NCI-H748 treated with DMSO at 0.1 percent for 48 hours (cell line): Measurements from ENCODE around the gene DCBLD1.
A peak's percentile ranks its signal among the peaks of the same experiment; 100 is the strongest.

Source experiments
- DNase-seq: peaks from one replicate; lab custom pipeline; 2025; lab: John Stamatoyannopoulos, UW

DCBLD1 gene

DNA sequence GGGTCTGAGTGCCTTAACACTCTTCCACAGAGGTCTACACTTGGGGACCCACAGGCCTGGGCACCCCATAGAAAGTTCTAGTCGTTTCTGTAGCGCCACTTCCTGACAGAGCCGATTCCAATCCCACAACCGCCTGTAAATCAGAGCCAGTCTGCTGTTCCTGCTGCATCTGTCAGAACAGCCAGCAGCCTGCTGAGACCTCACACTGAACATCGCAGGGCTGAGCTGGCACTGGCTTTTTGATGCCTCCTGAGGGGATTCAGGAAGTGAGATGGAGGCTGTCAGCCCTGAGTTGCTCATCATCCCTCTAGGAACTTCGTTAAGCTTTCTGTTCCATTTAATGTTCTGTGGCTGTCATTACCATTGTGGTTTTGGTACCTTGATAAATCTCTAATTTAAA, 48.9 kb downstream of the DCBLD1 start:
- DNase-seq, result no peak

DNA sequence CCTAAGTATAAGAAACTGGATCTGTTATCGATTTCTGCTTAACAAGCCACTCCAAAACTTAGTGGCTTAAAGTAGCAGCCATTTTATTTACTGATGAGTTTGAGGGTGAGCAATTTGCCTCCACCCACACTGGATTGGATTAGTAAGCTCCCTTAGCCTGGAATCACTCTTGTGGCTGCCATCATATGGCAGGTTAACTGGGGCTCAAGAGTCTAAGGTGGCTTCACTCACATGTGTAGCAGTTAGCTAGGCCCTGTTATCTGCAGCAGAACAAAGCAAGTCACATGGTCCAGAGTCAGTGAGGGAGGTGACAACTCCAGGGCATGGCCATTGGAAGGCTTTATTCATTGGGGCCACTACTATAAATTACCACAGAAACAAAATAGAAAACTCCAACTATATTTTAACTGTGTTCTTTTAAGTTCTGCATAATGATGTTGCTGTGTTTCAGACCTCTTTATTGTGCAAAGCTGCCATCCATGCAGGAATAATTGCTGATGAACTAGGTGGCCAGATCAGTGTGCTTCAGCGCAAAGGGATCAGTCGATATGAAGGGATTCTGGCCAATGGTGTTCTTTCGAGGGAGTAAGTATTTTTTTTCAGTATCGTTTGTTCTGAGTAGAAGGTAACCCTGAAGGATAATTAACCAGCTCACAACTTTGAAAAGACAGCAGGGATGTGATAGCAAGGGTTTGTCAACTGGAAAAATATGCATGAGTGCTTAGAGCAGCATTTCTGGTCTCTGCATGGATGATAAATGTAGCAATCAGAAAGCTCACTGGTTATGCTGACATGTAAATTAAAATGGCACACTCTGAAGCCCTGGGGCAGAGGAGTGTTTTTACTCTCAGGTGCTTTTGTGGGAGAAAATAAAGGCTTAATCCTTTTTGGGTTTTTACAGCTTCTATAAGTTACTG, 49.6 kb downstream of the DCBLD1 start:
- DNase-seq, result no peak

- DNase-seq, result no peak
Measured at GRCh38 chr6:117533775-117534174, 51.3 kb downstream of the DCBLD1 start.

- DNase-seq, result no peak
Measured at GRCh38 chr6:117534974-117535373, 52.5 kb downstream of the DCBLD1 start.

DNA sequence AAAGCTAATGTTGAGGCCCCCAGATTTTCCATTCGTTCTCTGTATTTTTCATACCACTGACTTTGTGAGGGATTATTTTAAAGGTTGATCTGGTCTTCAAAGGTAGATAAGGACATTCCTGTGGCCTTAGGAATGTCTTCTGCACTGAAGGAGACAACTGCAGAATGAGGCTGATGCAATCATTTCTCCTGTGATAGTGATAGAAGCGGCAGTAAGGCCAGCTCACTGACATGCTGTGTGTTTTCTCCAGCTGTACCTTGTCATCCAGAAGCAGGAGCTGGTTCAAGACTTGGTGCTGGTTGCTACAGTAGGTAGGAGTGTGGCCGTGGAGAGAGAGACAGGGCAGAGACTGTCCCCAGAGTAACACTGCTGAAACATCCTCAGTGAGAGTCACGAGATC, 53.8 kb downstream of the DCBLD1 start:
- no peak for DNase-seq

DNA sequence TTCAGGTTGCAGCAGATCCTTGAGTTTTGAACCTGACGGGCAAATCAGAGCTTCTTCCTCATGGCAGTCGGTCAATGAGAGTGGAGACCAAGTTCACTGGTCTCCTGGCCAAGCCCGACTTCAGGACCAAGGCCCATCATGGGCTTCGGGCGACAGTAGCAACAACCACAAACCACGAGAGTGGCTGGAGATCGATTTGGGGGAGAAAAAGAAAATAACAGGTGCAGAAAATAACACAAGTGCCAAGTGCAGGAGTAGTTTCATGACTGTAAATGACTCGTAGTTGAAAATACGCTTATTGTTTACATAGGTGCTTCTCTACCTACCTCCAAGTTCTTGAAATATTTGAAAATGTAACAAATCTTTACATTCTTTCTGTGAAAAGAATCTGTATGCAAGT, 56.1 kb downstream of the DCBLD1 start:
- DNase-seq, result no peak

GRCh38 chr6:117540670-117541069, 58.2 kb downstream of the DCBLD1 start:
- no peak for DNase-seq

GRCh38 chr6:117542493-117542892, 60.0 kb downstream of the DCBLD1 start:
- DNase-seq, result no peak

DNA sequence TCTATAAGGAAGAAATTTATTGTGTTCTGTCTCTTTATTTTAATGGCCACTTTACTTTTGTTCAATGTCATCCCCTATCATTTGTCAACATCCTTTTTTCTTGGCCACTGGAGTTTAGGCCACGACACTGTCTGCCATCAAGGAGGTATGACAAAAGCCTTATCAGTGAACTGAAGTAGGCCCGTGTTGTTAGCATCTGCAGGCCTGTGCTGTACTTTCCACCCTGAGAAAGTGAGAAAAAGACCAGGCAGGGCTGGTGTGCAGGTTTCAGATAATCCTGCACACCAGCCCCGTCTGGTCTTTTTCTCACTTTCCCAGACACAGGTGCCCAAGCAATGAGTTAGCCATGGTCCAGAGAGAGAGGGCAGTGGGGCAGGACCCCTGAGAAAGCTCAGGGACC, 62.2 kb downstream of the DCBLD1 start:
- no peak for DNase-seq

- no peak for DNase-seq
Measured at GRCh38 chr6:117545161-117545595, 62.7 kb downstream of the DCBLD1 start.

GRCh38 chr6:117546674-117547073, 64.2 kb downstream of the DCBLD1 start:
- no peak for DNase-seq

- no peak for DNase-seq
Measured at GRCh38 chr6:117547688-117548621, 65.5 kb downstream of the DCBLD1 start.

DNA sequence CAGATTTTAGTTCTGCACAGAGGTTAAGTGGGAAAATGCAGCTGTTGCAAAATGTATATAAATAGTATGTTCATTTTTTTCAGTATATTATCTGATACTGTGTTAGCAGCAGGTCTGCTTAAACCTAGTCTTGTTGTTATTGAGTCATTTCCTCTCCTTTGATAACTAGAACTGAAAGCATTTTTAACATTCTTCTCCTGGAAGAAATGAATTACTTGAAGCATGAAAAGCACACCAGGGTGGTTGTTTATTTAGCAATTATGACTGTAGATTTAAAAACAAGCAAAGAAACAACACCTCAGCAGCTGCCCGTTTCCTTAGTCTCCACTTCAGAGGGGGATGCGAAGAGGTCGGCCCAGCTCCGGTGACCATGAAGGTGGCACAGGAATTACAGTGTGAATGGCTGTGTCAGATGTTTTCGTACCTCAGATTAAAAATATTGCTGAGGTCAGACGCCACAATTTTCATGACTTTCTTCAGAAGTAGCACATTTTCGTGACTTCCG, 66.4 kb downstream of the DCBLD1 start:
- DNase-seq, result no peak

GRCh38 chr6:117549611-117550010, 67.1 kb downstream of the DCBLD1 start:
- no peak for DNase-seq

- no peak for DNase-seq
Measured at GRCh38 chr6:117550078-117550600, 67.7 kb downstream of the DCBLD1 start.

GRCh38 chr6:117550618-117551242, 68.3 kb downstream of the DCBLD1 start:
- DNase-seq, result no peak

- no peak for DNase-seq
Measured at GRCh38 chr6:117552618-117553017, 70.1 kb downstream of the DCBLD1 start.

GRCh38 chr6:117553142-117553541, 70.7 kb downstream of the DCBLD1 start:
- no peak for DNase-seq

- no peak for DNase-seq
Measured at GRCh38 chr6:117555262-117555849, 72.9 kb downstream of the DCBLD1 start.

DNA sequence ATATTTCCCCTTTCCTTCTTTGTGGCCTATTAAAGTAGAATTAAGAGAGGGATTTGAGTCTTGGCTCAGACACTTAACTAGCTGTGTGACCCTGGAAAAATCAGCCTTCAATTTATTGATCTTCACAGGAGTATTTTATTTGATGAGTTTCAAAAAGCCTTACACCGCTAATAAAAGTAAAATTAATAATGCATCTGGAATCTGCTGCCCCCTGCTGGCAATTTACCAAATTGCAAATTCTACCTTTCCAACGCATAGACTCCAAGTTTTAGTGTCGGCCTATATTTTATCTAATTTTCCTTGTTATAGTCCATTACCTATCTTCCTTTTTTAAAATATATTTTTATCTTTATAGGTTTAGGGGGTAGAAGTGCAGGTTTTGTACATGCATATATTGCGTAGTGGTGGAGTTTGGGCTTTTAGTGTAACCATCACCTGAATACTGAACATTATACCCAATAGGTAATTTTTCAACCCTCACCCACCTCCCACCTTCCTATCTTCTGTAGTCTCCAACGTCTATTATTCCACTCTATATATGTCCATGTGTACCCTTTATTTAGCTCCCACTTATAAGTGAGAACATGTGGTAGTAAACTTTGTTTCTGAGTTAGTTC, 73.5 kb downstream of the DCBLD1 start:
- peak; percentile 22 for DNase-seq

GRCh38 chr6:117557951-117558350, 75.5 kb downstream of the DCBLD1 start:
- DNase-seq, result no peak
